Measurements from ENCODE around the gene MRPL48.
A peak's percentile ranks its signal among the peaks of the same experiment; 100 is the strongest.
"Not testable (repeated sequence)": the region's sequence is repeated elsewhere in the genome, so short reads cannot be mapped to it uniquely, and the experiment has no call there.

MRPL48 gene

GRCh38 chr11:73781303-73781702, 6.4 kb upstream of the MRPL48 start:
- DNase-seq (ENCODE audit: low spot score), result no peak
- no peak overlapping the region for H3K4me3 ChIP-seq
- no peak for TF ChIP-seq CTCF (IDR thresholded peaks at IDR 0.05)
- no peak overlapping the region for H3K27ac ChIP-seq

- no peak for TF ChIP-seq CTCF (IDR thresholded peaks at IDR 0.05)
Measured at GRCh38 chr11:73783483-73784020, 4.1 kb upstream of the MRPL48 start.

GRCh38 chr11:73784080-73784634, 3.5 kb upstream of the MRPL48 start:
- Histone ChIP-seq H3K4me3 (no peak overlapping the region), H3K27ac (no peak overlapping the region)
- DNase-seq (ENCODE audit: low spot score), result no peak
- no peak for TF ChIP-seq CTCF (IDR thresholded peaks at IDR 0.05)

More at GRCh38 chr11:73783483-73784020, 4.1 kb upstream of the MRPL48 start:
- Histone ChIP-seq H3K27ac (no peak overlapping the region), H3K4me3 (no peak overlapping the region)
- no peak for DNase-seq (ENCODE audit: low spot score)

GRCh38 chr11:73784734-73785133, 2.9 kb upstream of the MRPL48 start:
- no peak for DNase-seq (ENCODE audit: low spot score)
- no peak for TF ChIP-seq CTCF (IDR thresholded peaks at IDR 0.05)
- Histone ChIP-seq H3K27ac (no peak overlapping the region), H3K4me3 (no peak overlapping the region)

GRCh38 chr11:73785467-73785866, 2.2 kb upstream of the MRPL48 start:
- not testable (repeated sequence) for DNase-seq (ENCODE audit: low spot score); H3K4me3 ChIP-seq; H3K27ac ChIP-seq

- Histone ChIP-seq H3K27ac (peak overlapping the region; percentile 29 to 91), H3K4me3 (peak overlapping the region; percentile 88)
- TF ChIP-seq CTCF (IDR thresholded peaks at IDR 0.05), result no peak
- DNase-seq (ENCODE audit: low spot score), result no peak
Measured at GRCh38 chr11:73787051-73787642, 527 bp upstream of the MRPL48 start.

GRCh38 chr11:73789279-73789670, 1.6 kb downstream of the MRPL48 start:
- TF ChIP-seq CTCF (IDR thresholded peaks at IDR 0.05), result no peak
- no peak for DNase-seq (ENCODE audit: low spot score)
- Histone ChIP-seq H3K27ac (no peak overlapping the region), H3K4me3 (no peak overlapping the region)

Data from coronary artery (tissue), 2 donors.